ENCODE measurements around the gene TMEM238.

DNA sequence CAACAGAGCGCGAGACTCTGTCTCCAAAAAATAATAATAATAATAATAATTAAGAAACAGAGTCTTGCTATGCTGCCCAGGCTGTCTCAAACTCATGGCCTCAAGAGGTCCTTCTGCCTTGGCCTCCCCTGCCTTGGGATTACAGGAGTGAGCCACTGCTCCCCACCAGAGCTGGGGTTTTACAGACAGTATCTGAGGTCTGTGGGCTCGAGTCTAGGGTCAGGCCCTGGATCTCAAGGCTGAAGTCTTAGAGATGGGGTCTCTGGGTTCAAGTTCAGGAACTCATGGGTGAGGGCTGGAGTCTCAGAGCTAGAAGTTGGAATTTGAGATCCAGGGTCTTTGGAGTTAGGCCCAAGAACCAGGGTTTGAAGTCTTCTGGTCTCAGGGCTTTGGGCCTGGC, 17.3 kb downstream of the TMEM238 start:
- TF ChIP-seq, protein P1, sequence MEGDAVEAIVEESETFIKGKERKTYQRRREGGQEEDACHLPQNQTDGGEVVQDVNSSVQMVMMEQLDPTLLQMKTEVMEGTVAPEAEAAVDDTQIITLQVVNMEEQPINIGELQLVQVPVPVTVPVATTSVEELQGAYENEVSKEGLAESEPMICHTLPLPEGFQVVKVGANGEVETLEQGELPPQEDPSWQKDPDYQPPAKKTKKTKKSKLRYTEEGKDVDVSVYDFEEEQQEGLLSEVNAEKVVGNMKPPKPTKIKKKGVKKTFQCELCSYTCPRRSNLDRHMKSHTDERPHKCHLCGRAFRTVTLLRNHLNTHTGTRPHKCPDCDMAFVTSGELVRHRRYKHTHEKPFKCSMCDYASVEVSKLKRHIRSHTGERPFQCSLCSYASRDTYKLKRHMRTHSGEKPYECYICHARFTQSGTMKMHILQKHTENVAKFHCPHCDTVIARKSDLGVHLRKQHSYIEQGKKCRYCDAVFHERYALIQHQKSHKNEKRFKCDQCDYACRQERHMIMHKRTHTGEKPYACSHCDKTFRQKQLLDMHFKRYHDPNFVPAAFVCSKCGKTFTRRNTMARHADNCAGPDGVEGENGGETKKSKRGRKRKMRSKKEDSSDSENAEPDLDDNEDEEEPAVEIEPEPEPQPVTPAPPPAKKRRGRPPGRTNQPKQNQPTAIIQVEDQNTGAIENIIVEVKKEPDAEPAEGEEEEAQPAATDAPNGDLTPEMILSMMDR (IDR thresholded peaks at IDR 0.05): no peak
- no peak for TF ChIP-seq ZFX (IDR thresholded peaks at IDR 0.05; ENCODE audit: borderline replicate concordance)
